ENCODE measurements around the gene CABYR.

CABYR gene, protein sequence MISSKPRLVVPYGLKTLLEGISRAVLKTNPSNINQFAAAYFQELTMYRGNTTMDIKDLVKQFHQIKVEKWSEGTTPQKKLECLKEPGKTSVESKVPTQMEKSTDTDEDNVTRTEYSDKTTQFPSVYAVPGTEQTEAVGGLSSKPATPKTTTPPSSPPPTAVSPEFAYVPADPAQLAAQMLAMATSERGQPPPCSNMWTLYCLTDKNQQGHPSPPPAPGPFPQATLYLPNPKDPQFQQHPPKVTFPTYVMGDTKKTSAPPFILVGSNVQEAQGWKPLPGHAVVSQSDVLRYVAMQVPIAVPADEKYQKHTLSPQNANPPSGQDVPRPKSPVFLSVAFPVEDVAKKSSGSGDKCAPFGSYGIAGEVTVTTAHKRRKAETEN

DNA sequence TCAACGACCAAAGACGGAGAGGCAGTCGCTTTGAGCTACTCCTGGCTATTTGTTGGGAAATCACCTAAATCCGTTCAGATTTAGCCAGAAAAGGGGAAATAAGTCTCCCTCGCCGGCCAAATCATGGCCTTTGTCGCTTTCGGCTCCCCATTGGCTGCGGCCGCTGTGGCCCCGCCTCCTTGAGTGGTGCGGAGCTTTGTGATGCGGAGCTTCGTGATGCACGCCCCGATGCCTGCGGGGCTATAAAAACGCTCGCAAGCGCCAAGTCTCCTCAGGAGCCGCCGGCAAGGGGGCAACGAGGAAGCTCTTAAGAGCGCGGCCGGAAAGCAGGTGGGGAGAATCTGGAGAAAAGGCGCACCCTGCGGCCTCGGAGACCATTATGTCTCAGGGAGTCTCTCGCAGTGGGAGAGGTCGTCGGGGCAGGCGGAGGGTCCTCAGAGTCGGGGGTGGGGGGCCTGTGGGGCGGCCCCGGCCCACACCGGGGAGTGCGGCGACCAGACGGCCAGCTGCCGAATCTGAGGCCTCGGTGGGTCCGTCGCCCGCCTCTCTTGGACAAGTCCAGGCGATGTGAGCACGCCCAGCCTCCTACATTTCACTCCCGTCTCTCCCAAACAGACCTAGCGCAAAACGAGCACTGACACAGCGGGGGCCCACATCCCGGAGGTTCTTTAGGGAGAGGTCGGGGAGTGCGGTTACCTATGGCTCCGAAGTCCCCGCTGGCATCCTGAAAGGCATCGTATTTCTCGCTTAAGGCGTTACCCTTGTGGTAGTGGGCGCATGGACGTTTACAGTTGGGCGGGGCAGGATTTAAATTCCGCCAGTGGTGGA, at the start of gene CABYR:
Gene CABYR, plus strand, starts transcription at position 274 of the 828 bp plus-strand sequence. CDS start 4,053 bp downstream, outside the sequence.
- peak; percentile 92 for DNase-seq (ENCODE audit: low read depth)

DNA sequence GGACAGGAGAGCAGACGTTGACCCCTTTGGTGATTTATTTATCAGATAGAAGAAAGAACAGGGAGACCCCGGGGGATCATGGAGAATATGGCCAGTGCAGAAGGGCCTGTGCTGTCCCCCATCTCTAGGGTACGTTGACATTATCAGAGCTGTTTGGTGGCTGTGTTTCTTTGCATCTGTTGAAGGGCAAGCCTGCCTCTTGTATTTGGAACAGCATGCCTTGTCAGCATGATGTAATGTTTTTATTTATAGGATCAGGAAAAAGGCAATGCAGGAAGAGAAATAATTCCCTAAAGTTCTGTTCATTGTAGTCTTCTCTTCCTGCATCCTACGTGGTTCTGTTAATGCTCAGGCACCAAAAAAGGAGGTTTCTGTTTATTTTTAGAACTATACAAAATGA, 49.8 kb upstream of the CABYR start:
- DNase-seq (ENCODE audit: low read depth), result no peak

DNA sequence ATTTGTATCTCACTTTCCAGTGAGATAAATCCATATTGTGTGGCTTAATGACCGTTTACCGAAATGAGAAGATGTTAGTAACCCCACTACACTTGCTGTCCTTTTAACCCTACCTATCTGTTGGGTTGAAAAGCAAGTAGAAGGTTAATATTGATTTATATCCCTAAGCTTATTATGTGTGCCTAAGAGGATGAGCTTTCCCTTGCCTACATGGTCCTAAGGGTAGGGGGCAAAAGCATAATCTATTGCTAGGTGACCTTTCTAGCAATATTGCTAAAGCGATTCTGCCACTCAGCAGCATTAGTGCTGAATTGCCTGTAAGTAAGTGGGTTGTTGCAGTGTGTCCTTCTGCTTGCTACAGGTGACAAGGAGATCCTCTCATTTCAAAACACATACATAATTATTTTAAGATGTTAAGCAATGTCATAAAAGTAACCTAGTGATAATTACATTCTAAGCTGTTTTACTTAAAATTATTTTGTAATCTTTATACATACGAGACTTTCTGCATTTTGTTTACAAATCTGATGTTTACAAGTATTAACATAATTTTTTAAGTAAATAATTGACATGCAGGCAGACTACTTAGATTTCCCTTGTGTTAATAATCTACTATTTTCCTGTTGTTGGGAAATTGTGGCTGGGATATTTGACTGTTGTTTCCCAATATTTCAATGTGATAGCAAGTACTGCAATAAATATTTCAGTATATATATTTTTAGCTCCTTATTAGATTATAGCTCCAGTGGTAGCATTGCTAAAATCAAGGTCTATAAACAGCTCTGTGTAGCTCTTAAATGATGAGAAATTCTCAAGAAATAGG, 49.1 kb upstream of the CABYR start:
- DNase-seq (ENCODE audit: low read depth), result no peak

DNA sequence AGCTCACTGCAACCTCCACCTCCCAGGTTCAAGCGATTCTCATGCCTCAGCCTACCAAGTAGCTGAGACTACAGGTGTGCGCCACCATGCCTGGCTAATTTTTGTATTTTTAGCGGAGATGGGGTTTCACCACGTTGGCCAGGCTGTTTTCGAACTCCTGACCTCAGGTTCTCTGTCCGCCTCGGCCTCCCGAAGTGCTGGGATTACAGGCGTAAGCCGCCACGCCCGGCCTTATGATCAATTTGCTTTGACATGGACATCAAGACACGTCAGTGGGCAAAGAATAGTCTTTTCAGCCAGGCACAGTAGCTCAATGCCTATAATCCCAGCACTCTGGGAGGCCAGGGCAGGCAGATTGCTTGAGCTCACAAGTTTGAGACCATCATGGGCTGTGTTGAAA, 48.0 kb upstream of the CABYR start:
- no peak for DNase-seq (ENCODE audit: low read depth)

DNA sequence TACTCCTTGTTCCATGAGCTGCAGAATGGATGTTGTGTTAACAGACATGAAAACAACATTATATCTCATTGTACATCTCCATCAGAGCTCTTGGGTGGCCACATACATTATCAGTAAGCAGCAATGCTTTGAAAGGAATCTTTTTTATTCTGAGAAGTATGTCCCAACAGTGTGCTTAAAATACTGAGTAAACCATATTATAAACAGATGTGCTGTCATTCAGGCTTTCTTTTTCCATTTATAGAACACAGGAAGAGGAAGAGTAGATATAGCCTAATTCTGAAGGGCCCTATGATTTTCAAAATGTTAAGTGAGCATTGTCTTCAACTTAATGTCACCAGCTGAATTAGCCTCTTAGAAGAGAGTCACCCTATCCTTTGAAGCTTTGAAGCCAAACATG, 44.3 kb upstream of the CABYR start:
- no peak for DNase-seq (ENCODE audit: low read depth)

DNA sequence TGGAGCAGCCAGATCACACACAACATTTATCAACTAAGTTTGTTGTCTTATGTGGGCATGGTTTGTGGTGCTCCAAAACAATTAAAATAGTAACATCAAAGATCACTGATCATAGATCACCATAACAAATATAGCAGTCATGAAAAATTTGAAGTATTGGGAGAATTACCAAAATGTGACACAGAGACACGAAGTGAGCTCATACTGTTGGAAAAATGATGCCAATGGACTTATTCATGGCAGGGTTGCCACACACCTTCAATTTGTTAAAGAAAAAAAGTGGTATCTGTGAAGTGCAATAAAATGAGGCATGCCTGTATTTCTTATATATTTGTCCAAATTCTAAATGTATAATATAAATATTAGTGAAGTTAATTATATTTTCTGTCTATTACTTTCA, 42.9 kb upstream of the CABYR start:
- DNase-seq (ENCODE audit: low read depth), result no peak

DNA sequence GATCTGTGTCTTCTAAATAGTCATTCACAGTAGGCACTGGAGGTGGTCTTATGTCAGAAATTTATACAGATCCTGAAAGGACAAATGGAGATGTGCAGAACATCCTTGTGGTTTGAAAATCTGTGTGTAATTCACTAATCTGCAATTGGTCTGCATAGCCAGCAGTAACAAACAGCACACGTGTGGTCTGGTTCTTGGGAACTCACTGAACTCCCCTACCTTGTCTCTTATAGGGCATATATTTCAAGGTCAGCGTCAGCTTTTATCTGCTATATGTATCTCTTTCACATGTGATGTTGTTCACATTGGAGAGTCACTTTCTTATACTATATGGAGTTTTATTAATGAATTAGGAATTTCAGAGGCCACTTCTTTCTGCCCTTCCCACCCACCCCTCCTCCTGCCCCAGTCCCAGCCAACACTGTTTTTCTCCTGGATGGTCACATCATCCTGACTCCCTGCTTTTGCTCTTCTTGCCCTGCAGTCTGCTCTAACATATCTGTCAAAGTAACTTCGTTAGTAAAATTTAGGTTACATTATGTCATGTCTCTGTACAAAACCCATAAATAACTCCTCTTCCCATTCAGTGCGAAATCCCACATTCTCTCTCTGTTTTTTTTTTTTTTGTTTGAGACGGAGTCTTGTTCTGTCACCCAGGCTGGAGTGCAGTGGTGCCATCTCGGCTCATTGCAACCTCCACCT, 35.4 kb upstream of the CABYR start:
- no peak for DNase-seq (ENCODE audit: low read depth)

DNA sequence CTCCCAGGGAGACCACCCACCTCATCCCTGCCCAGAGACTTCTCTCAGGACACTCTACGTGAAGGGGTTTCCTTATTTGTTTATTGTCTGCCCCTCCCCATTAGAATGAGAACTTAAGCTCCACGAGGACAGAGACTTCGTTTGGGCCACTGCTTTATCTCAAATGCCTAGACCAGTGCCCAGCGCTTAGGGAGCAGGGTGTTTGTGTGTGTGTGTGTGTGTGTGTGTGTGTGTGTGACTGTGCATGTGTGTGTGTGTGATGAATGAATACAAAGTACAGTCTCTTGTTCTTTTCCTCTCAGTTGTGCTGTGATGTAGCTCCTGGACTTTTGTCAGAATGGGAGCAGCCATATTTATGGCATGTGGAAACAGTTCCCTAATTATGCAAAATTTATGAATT, 34.4 kb upstream of the CABYR start:
- DNase-seq (ENCODE audit: low read depth), result no peak

DNA sequence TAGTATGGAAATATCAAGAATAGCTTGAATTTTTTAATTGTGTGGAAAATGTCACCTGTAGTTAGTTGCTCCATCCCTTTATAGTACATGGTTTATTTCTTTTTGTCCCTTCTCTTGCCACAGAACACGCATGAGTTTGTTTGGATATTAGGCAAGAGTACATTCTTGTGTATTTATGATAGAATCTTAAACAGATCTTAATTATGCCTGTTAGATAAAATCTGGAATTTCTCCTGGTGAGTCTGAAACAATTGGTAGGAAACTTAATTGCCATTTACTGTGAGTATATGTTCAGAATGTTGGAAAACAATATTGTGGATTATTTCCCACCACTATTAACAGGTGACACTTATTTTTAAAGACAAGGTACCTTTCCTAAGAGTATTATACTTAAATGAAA, 30.2 kb upstream of the CABYR start:
- DNase-seq (ENCODE audit: low read depth), result no peak

DNA sequence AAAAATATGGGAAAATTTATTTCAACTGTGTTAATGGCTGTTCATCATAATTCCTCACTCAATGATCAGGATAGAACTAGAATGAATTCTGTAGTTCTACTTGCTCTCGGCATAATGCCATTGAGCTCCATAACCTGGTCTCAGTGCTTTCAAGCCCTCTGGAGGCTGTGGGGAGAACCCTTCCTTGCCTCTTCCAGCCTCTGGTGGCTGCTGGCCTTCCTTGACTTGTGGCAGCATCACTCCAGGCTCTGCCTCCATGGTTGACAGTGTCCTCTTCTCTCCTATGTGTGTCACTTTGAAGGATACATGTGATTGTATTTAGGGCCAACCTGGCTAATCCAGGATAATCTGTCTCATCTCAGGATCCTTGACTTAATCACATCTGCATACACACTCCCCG, 26.9 kb upstream of the CABYR start:
- peak; percentile 3 for DNase-seq (ENCODE audit: low read depth)

DNA sequence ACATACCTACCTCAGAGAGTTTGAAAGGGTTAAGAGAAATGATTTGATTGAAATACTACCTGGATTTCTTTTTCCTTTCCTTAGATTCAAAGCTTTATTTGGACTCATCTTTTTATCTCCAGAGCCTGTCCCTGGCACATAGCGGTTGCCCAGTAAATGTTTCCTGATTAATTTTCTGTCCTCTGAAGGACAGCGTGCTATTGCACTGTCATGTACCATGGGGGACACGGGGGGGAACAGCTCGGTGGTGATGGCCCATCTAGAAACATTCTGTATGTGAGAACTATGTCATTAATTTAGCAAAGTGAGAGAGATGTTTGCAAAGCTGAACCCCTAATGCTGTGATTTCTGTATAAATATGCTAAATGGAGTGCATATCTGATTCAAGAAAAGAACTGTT, 26.4 kb upstream of the CABYR start:
- no peak for DNase-seq (ENCODE audit: low read depth)

DNA sequence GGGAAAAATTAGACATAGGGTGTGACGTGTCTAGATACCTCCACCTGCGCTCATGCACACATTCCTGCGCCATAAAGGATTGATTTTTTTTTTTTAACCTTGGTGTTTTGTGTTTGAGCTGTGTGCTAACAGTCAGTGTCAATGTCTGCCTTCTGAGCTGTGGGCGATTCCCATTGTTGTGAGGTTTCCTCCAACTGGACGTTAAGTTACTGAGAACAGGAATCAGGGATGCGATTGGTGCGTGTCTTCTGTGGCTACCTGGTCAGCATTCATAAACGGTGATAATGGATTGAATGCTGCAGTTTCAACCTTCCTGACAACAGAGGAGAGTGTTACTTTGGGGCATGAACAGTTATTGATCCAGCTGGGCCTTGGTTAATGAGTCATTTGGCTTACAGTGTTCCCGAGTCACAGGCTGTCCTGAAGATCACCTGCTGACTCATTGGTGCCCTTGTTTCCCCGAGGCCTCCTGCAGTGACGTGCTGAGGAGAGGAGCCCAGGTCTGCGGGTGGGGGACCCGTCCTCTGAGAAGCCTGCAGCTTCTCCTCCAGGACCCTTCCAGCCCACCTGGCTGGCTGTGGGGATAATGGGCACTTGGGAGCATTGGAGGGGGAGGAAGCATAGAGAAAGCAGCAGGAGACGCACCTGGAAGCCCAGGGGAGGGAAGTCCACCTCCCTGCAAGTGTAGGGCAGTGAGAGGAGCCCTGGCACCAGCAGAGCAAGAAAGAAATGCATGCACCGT, 25.8 kb upstream of the CABYR start:
- peak; percentile 77 for DNase-seq (ENCODE audit: low read depth)

DNA sequence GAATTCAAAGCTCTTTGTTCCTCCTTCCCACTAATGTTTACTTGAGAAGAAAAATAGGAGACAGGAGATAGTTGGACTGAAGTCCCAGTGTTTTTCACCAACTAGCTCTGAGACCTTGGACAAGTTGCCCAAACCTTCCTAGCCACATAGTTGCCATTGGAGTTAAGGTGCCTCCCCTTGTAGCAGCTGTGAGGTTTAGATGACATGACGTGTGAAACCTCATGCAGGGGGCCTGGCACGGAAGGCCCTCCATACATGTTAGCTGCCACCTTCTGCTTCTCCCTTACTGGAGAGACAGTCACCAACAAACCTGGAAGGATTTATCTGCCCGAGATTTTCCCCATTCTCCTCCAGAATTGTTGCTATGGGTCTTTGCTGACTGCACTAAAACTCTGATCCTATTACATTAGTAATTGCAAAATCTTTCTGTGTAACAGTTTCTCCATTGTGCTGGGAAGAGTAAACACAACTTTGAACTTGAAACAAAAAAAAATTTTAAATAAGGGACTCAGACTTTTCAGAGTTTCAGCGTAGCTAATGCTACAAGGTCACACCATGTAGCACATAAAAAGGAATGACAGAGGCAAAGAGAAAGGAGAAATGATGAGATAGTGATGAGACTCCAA, 23.8 kb upstream of the CABYR start:
- DNase-seq (ENCODE audit: low read depth), result no peak

DNA sequence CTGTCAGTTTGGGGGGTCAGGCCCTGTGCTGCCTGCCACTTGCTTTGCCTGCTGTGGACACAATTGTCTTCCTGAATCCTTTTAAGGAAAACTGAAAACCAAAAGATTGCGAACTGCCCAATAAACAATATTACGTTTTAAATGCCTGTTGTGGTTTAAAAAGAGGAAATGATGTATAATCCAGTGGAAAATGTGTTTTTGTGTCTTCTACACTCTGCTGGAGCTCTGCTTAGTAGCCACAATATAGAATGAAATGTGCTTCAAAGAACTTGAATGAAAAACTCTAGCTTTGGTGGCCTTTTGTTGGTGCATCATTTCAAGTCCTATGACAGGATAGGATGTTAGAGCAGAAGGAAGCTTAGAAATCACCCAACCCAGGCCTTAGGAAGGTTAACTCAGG, 23.2 kb upstream of the CABYR start:
- no peak for DNase-seq (ENCODE audit: low read depth)

DNA sequence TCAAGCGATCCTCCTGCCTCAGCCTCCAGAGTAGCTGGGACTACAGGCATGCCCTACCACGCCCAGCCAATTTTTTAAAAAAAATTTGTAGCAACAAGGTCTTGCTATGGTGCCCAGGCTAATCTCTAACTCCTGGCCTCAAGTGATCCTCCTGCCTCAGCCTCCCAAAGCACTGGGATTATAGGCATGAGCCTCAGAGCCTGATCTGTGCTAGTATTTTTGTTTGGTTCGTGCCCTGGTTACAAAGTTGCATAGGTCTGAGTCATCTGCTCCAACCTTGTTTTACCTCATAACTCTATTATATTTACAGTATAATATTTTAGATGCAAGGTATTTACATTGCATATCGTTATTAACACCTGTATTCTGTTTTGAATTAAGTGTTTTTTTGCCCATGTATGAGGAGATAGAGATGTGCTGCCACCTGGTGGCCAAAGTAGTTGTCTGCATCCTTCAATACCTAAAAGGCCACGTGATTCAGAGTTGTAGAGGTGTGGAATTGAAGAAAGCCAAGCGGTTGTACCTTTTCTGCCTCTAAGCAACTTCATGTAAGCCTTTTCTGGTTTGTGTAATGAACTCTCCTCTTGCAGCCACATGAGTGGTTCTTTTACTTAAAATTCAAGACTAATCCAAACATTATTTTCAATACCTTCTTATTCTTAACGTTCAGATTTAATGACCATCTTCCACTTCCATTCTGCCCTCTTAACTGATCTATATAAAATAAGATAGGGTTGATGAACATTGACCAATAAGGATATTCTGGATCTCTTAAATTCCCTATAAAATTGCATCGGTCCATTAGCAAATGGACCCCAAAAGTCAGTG, 19.9 kb upstream of the CABYR start:
- DNase-seq (ENCODE audit: low read depth), result peak; percentile 76

DNA sequence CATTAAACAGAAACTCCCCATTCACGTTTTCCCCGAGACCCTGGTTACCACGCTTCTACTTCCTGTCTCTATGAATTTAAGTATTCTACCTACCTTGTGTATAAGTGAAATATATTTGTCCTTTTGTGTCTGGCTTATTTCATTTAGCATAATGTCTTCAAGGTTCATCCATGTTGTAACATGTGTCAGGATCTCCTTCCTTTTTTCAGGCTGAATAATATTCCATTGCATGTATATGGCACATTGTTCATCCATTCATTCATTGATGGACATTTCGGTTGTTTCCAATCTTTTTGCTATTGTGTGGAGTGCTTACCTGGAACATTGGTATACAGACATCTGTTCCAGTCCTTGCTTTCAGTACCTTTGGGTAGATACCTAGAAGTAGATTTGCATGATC, 18.2 kb upstream of the CABYR start:
- no peak for DNase-seq (ENCODE audit: low read depth)

DNA sequence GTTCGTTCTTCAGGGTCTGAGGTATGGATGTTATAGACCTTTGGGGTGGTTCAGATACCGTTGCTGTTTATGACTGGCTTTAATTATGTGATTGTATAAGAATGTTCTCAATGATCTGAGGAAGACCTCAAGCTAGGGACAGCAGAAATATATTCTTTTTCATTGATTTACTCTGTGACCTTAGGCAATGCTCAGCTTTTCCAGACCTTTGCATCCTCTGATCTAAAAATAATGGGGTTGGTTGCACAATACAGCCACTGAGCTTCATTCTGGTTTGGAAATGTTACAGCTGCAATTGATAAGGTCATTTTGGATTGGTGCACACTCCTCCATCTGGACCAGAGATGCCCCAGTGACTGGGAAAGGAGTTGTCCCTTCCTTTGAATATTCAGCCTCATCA, 17.2 kb upstream of the CABYR start:
- no peak for DNase-seq (ENCODE audit: low read depth)

DNA sequence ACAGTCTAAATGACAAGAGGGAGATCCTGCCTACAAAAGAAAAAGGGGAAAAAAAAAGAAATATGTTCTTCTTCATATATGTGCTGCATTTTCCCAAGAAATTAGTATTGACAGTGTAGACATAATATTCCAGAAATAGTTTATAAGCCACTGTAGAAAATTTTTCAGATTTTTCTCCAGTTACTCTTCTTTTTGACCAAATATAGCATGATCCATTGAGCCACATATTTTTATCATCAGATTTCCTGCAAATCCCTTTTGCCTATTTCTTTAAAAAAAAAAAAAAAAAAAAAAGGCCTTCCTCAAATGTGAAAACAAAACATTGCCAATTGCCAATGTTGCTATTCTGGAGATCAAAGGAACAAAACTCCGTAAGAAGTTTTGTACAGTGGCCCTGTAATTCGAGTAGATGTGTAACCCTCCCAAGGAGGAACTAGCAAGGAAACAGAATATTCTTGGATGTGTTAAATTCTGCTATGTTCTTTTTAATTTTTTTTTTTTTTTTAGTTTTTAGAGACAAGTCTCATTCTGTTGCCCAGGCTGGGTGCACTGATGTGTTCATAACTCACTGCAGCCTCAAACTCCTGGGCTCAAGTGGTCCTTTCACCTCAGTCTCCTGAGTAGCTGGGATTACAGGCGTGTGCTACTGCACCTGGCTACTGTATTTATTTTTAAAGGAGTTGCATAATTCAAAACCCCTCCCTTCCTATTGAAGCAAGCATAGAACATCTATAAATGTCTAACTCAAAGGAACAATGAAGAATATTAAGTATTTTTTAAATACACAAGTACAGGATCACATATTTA, 12.5 kb upstream of the CABYR start:
- no peak for DNase-seq (ENCODE audit: low read depth)

DNA sequence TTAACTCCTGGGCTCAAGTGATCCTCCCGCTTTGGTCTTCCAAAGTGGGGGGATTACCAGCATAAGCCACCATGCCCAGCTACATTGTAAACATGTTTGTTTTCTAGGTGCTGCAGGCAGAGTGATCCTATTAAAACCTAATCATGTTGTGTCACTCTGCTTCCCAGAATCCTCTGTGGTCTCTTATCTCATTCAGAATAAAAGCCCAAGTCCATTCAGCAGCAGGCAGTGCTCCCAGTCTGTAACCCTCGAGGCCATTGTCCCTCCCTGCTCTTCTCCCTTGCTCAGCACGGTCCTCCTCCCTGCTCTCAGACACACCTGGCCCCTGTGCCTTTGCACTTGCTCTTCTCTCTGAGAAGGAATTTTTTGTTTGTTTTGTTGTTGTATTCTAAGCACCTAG, 11.1 kb upstream of the CABYR start:
- DNase-seq (ENCODE audit: low read depth), result no peak

Measured in ELR (cell line).